GM23338 (cell line): ENCODE measurements around the gene NOXA1. TPM values are rescaled to one million over a fixed set of nuclear protein-coding genes. Genes with fewer than 3 reads are reported as not detected.

Source experiments
- ATAC-seq: fragments of 200-7000 bp; cut with Tn5 transposase; 3 replicates; pipeline ENCODE4 v1.9.1; 2020
- DNase-seq: peaks from one replicate; pipeline ENCODE4 v3.0.0-alpha.2; 2015; ENCODE audit warnings: low spot score
- H2AFZ ChIP-seq: fragments of 200-600 bp; sonication (generic); 2 replicates; pipeline ENCODE4 v1.8.0; 2016; ENCODE audit warnings: antibody characterized with exemption, mild to moderate bottlenecking, moderate library complexity
- H3F3A ChIP-seq: fragments of 200-600 bp; sonication (generic); replicated peaks from 2 replicates; pipeline ENCODE4 v1.8.0; 2017; ENCODE audit warnings: antibody characterized with exemption, mixed run types, low read depth
- H3K27ac ChIP-seq: fragments of 200-600 bp; sonication (generic); 2 replicates; pipeline ENCODE4 v1.6.1; 2016; ENCODE audit warnings: low read depth
- H3K27me3 ChIP-seq: fragments of 200-600 bp; sonication (generic); 2 replicates; pipeline ENCODE4 v1.8.0; 2016; ENCODE audit warnings: mild to moderate bottlenecking, mixed run types, moderate library complexity; ENCODE audit not compliant: insufficient read depth
- H3K36me3 ChIP-seq: fragments of 200-600 bp; sonication (generic); 2 replicates; pipeline ENCODE4 v1.8.0; 2016; ENCODE audit warnings: mild to moderate bottlenecking; ENCODE audit not compliant: insufficient read depth
- H3K4me1 ChIP-seq: fragments of 200-600 bp; sonication (generic); 2 replicates; pipeline ENCODE4 v1.8.0; 2016; ENCODE audit warnings: mild to moderate bottlenecking, moderate library complexity; ENCODE audit not compliant: insufficient read depth
- H3K4me2 ChIP-seq: fragments of 200-600 bp; sonication (generic); 2 replicates; pipeline ENCODE4 v1.7.1; 2017; ENCODE audit warnings: mixed run types
- H3K4me3 ChIP-seq: fragments of 200-600 bp; sonication (generic); 2 replicates; pipeline ENCODE4 v1.6.1; 2016; ENCODE audit warnings: mixed run types
- H3K79me2 ChIP-seq: fragments of 200-600 bp; sonication (generic); replicated peaks from 2 replicates; pipeline ENCODE4 v1.8.0; 2017; ENCODE audit warnings: mild to moderate bottlenecking; ENCODE audit not compliant: insufficient read depth
- H3K9me2 ChIP-seq: fragments of 200-600 bp; sonication (generic); 2 replicates; pipeline ENCODE4 v1.8.0; 2017; ENCODE audit not compliant: insufficient read depth
- H4K20me1 ChIP-seq: fragments of 200-600 bp; sonication (generic); replicated peaks from 2 replicates; pipeline ENCODE4 v1.8.0; 2017; ENCODE audit warnings: mild to moderate bottlenecking; ENCODE audit not compliant: insufficient read depth
- H3K27ac Mint-ChIP-seq: 2 replicates; pipeline ENCODE4 v1.8.0; 2020; ENCODE audit warnings: inconsistent platforms, mild to moderate bottlenecking, moderate library complexity, mixed read lengths
- H3K27me3 Mint-ChIP-seq: 3 replicates; pipeline ENCODE4 v1.8.0; 2022; ENCODE audit warnings: low read depth, mild to moderate bottlenecking, moderate library complexity, mixed read lengths, inconsistent platforms; ENCODE audit not compliant: insufficient read depth, poor library complexity
- H3K36me3 Mint-ChIP-seq: 3 replicates; pipeline ENCODE4 v1.8.0; 2021; ENCODE audit warnings: low read depth, mild to moderate bottlenecking, inconsistent platforms, moderate library complexity, mixed read lengths
- H3K4me1 Mint-ChIP-seq: 3 replicates; pipeline ENCODE4 v1.8.0; 2020; ENCODE audit warnings: mild to moderate bottlenecking, inconsistent platforms, mixed read lengths
- H3K4me3 Mint-ChIP-seq: 3 replicates; pipeline ENCODE4 v1.8.0; 2021; ENCODE audit warnings: moderate library complexity, mild to moderate bottlenecking, inconsistent platforms, mixed read lengths
- H3K9me3 Mint-ChIP-seq: 3 replicates; pipeline ENCODE4 v1.8.0; 2020; ENCODE audit warnings: moderate library complexity, mild to moderate bottlenecking, inconsistent platforms, mixed read lengths
- CREB1 ChIP-seq: fragments of 250-450 bp; sonication (Bioruptor Pico); IDR thresholded peaks from 2 replicates; pipeline ENCODE4 v1.5.0; 2020; ENCODE audit warnings: low read depth, mild to moderate bottlenecking, moderate library complexity
- EZH2 ChIP-seq: fragments of 200-600 bp; sonication (generic); IDR thresholded peaks from one replicate; pipeline ENCODE4 v1.8.0; 2017; ENCODE audit warnings: antibody characterized with exemption, mild to moderate bottlenecking, low read depth; ENCODE audit not compliant: unreplicated experiment
- EZH2phosphoT487 ChIP-seq: fragments of 200-600 bp; sonication (generic); IDR thresholded peaks from one replicate; pipeline ENCODE4 v1.8.1; 2018; ENCODE audit warnings: antibody characterized with exemption; ENCODE audit not compliant: unreplicated experiment
- JUNB ChIP-seq: IDR thresholded peaks from one replicate; pipeline ENCODE4 v1.6.1; 2016; ENCODE audit warnings: antibody characterized with exemption; ENCODE audit not compliant: unreplicated experiment
- NANOG ChIP-seq: IDR thresholded peaks from 2 replicates; pipeline ENCODE4 v1.6.1; 2016; ENCODE audit warnings: antibody characterized with exemption, borderline replicate concordance
- POLR2AphosphoS5 ChIP-seq: IDR thresholded peaks from 2 replicates; pipeline ENCODE4 v1.6.1; 2016; ENCODE audit warnings: antibody characterized with exemption, low read depth
- STAT1 ChIP-seq: IDR thresholded peaks from one replicate; pipeline ENCODE4 v1.6.1; 2016; ENCODE audit warnings: antibody characterized with exemption; ENCODE audit not compliant: unreplicated experiment
- ZNF114 ChIP-seq: fragments of 250-450 bp; sonication (Bioruptor Pico); IDR thresholded peaks from 2 replicates; pipeline ENCODE4 v1.5.0; 2020; ENCODE audit warnings: mild to moderate bottlenecking, moderate library complexity
- ZNF331 ChIP-seq: fragments of 250-450 bp; sonication (Bioruptor Pico); IDR thresholded peaks from 2 replicates; pipeline ENCODE4 v1.5.0; 2020; ENCODE audit warnings: low read depth, mild to moderate bottlenecking, moderate library complexity
- polyA plus RNA-seq: library from polyadenylated mRNA; unstranded; fragments of >200 nt; fragmentation: Nextera tagmentation; extraction: Ambion mirVana; gene quantifications from 2 replicates; pipeline ENCODE4 v1.2.1, GENCODE V29; 2016
- total RNA-seq: library from RNA; depleted of rRNA; stranded (reverse); fragments of >200 nt; shearing (Covaris generic); gene quantifications from 2 replicates; pipeline ENCODE4 v1.2.3, GENCODE V29; 2014
- TF ChIP-seq, protein P1 (sequence below), 2 experiments: fragments of 200-600 bp in 1 of 2; sonication (generic) in 1 of 2; conservative IDR thresholded peaks; 2 replicates each; pipeline versions ENCODE4 v1.5.1 to v1.6.1; 2016 to 2017; ENCODE audit warnings: antibody characterized with exemption in 2 of 2, low read depth in 2 of 2, mild to moderate bottlenecking in 2 of 2, moderate library complexity in 1 of 2
- TF ChIP-seq, protein P2 (sequence below): IDR thresholded peaks from one replicate; pipeline ENCODE4 v1.6.1; 2018; ENCODE audit warnings: antibody characterized with exemption; ENCODE audit not compliant: unreplicated experiment
- TF ChIP-seq, protein P3 (sequence below): IDR thresholded peaks from 2 replicates; pipeline ENCODE4 v1.6.1; 2016; ENCODE audit warnings: antibody characterized with exemption
- TF ChIP-seq, protein P4 (sequence below): fragments of 250-450 bp; sonication (Bioruptor Pico); IDR thresholded peaks from 2 replicates; pipeline ENCODE4 v1.5.0; 2020; ENCODE audit warnings: mild to moderate bottlenecking, moderate library complexity

The NOXA1 gene
- total and polyA plus RNA-seq, 2 experiments from 2014 or later = 0.59 to 0.68 TPM

DNA sequence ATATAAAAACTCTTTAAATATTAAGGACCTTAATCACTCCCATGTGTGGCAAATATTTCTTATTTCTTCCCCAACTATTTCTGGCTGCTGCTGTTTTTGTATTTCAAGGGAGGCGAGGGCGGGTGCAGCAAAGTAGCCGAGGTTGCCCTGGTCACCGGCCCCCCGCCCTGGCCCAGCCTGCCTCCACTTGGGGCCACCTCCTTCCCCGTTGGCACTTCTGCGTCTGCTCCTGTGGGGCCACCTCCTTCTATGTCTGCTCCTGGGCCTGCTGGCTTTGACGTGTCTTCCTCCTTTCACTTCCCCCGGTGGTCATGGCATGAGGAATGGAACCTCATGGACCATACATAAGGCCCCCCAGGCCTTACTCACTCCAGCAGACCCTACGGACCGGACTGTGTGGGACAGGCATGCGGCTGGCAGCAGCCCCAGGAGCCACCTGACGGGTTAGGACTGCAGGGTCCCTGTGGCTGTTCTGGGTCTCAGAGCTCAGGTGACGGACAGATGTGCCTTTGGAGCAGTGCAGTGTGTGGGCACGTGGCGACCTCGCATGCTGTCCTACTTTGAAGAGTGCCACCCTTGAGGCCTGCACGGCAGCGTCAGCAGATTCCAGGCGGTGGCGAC, 23.8 kb downstream of the NOXA1 start:
- Histone ChIP-seq H3F3A (0 out of 2 replicates have a peak, but pooled peaks cover 4% of the 10 kb centered on the region), H3K79me2 (no peaks in the 10 kb centered on the region), H3K9me2 (no peaks in the 10 kb centered on the region), H3K27me3 (no peaks in the 10 kb centered on the region), H3K4me3 (no peak overlapping the region), H3K4me1 (peaks cover 3% of the 10 kb centered on the region; the same call in 1 of the 2 replicates), H3K27ac (no peak overlapping the region), H3K36me3 (no peaks in the 10 kb centered on the region), H4K20me1 (no peaks in the 10 kb centered on the region), H2AFZ (no peak overlapping the region), H3K4me2 (no peak overlapping the region)
- Mint-ChIP-seq H3K4me3 (no peak overlapping the region; the same call in 2 of the 3 replicates), H3K4me1 (peaks cover 3% of the 10 kb centered on the region), H3K9me3 (no peaks in the 10 kb centered on the region; the same call in 2 of the 3 replicates), H3K36me3 (peaks cover 3% of the 10 kb centered on the region; the same call in 1 of the 3 replicates), H3K27me3 (peaks cover 7% of the 10 kb centered on the region), H3K27ac (no peak overlapping the region)
- DNase-seq = no peak
- ATAC-seq = no peak
- no peak for TF ChIP-seq CREB1 (CRISPR knock-in tag)
- TF ChIP-seq NANOG = no peak
- TF ChIP-seq EZH2 = no peak
- TF ChIP-seq, protein P1, sequence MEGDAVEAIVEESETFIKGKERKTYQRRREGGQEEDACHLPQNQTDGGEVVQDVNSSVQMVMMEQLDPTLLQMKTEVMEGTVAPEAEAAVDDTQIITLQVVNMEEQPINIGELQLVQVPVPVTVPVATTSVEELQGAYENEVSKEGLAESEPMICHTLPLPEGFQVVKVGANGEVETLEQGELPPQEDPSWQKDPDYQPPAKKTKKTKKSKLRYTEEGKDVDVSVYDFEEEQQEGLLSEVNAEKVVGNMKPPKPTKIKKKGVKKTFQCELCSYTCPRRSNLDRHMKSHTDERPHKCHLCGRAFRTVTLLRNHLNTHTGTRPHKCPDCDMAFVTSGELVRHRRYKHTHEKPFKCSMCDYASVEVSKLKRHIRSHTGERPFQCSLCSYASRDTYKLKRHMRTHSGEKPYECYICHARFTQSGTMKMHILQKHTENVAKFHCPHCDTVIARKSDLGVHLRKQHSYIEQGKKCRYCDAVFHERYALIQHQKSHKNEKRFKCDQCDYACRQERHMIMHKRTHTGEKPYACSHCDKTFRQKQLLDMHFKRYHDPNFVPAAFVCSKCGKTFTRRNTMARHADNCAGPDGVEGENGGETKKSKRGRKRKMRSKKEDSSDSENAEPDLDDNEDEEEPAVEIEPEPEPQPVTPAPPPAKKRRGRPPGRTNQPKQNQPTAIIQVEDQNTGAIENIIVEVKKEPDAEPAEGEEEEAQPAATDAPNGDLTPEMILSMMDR (conservative IDR thresholded peaks at IDR 0.05; ENCODE audit: low read depth in 2 of 2) = no peak
- TF ChIP-seq, protein P2, sequence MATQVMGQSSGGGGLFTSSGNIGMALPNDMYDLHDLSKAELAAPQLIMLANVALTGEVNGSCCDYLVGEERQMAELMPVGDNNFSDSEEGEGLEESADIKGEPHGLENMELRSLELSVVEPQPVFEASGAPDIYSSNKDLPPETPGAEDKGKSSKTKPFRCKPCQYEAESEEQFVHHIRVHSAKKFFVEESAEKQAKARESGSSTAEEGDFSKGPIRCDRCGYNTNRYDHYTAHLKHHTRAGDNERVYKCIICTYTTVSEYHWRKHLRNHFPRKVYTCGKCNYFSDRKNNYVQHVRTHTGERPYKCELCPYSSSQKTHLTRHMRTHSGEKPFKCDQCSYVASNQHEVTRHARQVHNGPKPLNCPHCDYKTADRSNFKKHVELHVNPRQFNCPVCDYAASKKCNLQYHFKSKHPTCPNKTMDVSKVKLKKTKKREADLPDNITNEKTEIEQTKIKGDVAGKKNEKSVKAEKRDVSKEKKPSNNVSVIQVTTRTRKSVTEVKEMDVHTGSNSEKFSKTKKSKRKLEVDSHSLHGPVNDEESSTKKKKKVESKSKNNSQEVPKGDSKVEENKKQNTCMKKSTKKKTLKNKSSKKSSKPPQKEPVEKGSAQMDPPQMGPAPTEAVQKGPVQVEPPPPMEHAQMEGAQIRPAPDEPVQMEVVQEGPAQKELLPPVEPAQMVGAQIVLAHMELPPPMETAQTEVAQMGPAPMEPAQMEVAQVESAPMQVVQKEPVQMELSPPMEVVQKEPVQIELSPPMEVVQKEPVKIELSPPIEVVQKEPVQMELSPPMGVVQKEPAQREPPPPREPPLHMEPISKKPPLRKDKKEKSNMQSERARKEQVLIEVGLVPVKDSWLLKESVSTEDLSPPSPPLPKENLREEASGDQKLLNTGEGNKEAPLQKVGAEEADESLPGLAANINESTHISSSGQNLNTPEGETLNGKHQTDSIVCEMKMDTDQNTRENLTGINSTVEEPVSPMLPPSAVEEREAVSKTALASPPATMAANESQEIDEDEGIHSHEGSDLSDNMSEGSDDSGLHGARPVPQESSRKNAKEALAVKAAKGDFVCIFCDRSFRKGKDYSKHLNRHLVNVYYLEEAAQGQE = no peak
- no peak for TF ChIP-seq POLR2AphosphoS5
- TF ChIP-seq STAT1 = no peak
- no peak for TF ChIP-seq JUNB
- TF ChIP-seq ZNF114 (CRISPR knock-in tag) = no peak
- no peak for TF ChIP-seq EZH2phosphoT487
- TF ChIP-seq, protein P3, sequence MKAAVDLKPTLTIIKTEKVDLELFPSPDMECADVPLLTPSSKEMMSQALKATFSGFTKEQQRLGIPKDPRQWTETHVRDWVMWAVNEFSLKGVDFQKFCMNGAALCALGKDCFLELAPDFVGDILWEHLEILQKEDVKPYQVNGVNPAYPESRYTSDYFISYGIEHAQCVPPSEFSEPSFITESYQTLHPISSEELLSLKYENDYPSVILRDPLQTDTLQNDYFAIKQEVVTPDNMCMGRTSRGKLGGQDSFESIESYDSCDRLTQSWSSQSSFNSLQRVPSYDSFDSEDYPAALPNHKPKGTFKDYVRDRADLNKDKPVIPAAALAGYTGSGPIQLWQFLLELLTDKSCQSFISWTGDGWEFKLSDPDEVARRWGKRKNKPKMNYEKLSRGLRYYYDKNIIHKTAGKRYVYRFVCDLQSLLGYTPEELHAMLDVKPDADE = no peak
- TF ChIP-seq ZNF331 (CRISPR knock-in tag) = no peak
- TF ChIP-seq, protein P4, sequence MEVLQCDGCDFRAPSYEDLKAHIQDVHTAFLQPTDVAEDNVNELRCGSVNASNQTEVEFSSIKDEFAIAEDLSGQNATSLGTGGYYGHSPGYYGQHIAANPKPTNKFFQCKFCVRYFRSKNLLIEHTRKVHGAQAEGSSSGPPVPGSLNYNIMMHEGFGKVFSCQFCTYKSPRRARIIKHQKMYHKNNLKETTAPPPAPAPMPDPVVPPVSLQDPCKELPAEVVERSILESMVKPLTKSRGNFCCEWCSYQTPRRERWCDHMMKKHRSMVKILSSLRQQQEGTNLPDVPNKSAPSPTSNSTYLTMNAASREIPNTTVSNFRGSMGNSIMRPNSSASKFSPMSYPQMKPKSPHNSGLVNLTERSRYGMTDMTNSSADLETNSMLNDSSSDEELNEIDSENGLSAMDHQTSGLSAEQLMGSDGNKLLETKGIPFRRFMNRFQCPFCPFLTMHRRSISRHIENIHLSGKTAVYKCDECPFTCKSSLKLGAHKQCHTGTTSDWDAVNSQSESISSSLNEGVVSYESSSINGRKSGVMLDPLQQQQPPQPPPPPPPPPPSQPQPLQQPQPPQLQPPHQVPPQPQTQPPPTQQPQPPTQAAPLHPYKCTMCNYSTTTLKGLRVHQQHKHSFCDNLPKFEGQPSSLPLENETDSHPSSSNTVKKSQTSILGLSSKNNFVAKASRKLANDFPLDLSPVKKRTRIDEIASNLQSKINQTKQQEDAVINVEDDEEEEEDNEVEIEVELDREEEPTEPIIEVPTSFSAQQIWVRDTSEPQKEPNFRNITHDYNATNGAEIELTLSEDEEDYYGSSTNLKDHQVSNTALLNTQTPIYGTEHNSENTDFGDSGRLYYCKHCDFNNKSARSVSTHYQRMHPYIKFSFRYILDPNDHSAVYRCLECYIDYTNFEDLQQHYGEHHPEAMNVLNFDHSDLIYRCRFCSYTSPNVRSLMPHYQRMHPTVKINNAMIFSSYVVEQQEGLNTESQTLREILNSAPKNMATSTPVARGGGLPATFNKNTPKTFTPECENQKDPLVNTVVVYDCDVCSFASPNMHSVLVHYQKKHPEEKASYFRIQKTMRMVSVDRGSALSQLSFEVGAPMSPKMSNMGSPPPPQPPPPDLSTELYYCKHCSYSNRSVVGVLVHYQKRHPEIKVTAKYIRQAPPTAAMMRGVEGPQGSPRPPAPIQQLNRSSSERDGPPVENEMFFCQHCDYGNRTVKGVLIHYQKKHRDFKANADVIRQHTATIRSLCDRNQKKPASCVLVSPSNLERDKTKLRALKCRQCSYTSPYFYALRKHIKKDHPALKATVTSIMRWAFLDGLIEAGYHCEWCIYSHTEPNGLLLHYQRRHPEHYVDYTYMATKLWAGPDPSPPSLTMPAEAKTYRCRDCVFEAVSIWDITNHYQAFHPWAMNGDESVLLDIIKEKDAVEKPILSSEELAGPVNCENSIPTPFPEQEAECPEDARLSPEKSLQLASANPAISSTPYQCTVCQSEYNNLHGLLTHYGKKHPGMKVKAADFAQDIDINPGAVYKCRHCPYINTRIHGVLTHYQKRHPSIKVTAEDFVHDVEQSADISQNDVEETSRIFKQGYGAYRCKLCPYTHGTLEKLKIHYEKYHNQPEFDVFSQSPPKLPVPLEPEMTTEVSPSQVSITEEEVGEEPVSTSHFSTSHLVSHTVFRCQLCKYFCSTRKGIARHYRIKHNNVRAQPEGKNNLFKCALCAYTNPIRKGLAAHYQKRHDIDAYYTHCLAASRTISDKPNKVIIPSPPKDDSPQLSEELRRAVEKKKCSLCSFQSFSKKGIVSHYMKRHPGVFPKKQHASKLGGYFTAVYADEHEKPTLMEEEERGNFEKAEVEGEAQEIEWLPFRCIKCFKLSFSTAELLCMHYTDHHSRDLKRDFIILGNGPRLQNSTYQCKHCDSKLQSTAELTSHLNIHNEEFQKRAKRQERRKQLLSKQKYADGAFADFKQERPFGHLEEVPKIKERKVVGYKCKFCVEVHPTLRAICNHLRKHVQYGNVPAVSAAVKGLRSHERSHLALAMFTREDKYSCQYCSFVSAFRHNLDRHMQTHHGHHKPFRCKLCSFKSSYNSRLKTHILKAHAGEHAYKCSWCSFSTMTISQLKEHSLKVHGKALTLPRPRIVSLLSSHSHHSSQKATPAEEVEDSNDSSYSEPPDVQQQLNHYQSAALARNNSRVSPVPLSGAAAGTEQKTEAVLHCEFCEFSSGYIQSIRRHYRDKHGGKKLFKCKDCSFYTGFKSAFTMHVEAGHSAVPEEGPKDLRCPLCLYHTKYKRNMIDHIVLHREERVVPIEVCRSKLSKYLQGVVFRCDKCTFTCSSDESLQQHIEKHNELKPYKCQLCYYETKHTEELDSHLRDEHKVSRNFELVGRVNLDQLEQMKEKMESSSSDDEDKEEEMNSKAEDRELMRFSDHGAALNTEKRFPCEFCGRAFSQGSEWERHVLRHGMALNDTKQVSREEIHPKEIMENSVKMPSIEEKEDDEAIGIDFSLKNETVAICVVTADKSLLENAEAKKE = no peak
